SK-N-DZ (cell line): ENCODE data around the gene RIMBP2.
A peak's percentile ranks its signal among the peaks of the same experiment; 100 is the strongest.

ENCODE experiments used
- DNase-seq: peaks from one replicate; pipeline ENCODE4 v3.0.0-alpha.2; 2015; ENCODE audit warnings: low spot score

Gene RIMBP2

GRCh38 chr12:130547480-130548155 is 168.5 kb downstream of the RIMBP2 start:
- DNase-seq = peak; percentile 95

- DNase-seq = no peak
Observed at GRCh38 chr12:130546494-130546893, 169.6 kb downstream of the RIMBP2 start.

- DNase-seq = no peak
Observed at GRCh38 chr12:130545475-130545874, 170.6 kb downstream of the RIMBP2 start.

GRCh38 chr12:130540376-130540775 is 175.7 kb downstream of the RIMBP2 start:
- no peak for DNase-seq

GRCh38 chr12:130538343-130539095 is 177.6 kb downstream of the RIMBP2 start:
- no peak for DNase-seq

- DNase-seq = no peak
Observed at GRCh38 chr12:130537655-130538054, 178.4 kb downstream of the RIMBP2 start.

- DNase-seq = no peak
Observed at GRCh38 chr12:130537051-130537450, 179.0 kb downstream of the RIMBP2 start.

- no peak for DNase-seq
Observed at GRCh38 chr12:130530429-130530828, 185.7 kb downstream of the RIMBP2 start.

GRCh38 chr12:130529781-130530180 is 186.3 kb downstream of the RIMBP2 start:
- DNase-seq = no peak

GRCh38 chr12:130527239-130527638 is 188.9 kb downstream of the RIMBP2 start:
- no peak for DNase-seq

GRCh38 chr12:130526813-130527212 is 189.3 kb downstream of the RIMBP2 start:
- no peak for DNase-seq

- DNase-seq = no peak
Observed at GRCh38 chr12:130525384-130526172, 190.5 kb downstream of the RIMBP2 start.

- no peak for DNase-seq
Observed at GRCh38 chr12:130524759-130525158, 191.3 kb downstream of the RIMBP2 start.

GRCh38 chr12:130523863-130524614 is 192.1 kb downstream of the RIMBP2 start:
- no peak for DNase-seq

GRCh38 chr12:130523208-130523607 is 192.9 kb downstream of the RIMBP2 start:
- no peak for DNase-seq

- DNase-seq = no peak
Observed at GRCh38 chr12:130522244-130522834, 193.8 kb downstream of the RIMBP2 start.

GRCh38 chr12:130521375-130522124 is 194.5 kb downstream of the RIMBP2 start:
- no peak for DNase-seq

- DNase-seq = no peak
Observed at GRCh38 chr12:130520784-130521183, 195.3 kb downstream of the RIMBP2 start.

GRCh38 chr12:130517588-130517987 is 198.5 kb downstream of the RIMBP2 start:
- no peak for DNase-seq

- DNase-seq = no peak
Observed at GRCh38 chr12:130514149-130514551, 201.9 kb downstream of the RIMBP2 start.
